ENCODE data around the gene ERBB2. TPM values are rescaled to one million over a fixed set of nuclear protein-coding genes. Genes with fewer than 3 reads are reported as not detected.

Gene ERBB2
- total and polyA plus RNA-seq, 2 experiments from 2014 or later: 46.2 to 196 TPM

- H3K4me3 ChIP-seq: no peak overlapping the region
- no peak overlapping the region for H3K4me2 ChIP-seq
- no peak for ATAC-seq
- TF ChIP-seq, protein P1, sequence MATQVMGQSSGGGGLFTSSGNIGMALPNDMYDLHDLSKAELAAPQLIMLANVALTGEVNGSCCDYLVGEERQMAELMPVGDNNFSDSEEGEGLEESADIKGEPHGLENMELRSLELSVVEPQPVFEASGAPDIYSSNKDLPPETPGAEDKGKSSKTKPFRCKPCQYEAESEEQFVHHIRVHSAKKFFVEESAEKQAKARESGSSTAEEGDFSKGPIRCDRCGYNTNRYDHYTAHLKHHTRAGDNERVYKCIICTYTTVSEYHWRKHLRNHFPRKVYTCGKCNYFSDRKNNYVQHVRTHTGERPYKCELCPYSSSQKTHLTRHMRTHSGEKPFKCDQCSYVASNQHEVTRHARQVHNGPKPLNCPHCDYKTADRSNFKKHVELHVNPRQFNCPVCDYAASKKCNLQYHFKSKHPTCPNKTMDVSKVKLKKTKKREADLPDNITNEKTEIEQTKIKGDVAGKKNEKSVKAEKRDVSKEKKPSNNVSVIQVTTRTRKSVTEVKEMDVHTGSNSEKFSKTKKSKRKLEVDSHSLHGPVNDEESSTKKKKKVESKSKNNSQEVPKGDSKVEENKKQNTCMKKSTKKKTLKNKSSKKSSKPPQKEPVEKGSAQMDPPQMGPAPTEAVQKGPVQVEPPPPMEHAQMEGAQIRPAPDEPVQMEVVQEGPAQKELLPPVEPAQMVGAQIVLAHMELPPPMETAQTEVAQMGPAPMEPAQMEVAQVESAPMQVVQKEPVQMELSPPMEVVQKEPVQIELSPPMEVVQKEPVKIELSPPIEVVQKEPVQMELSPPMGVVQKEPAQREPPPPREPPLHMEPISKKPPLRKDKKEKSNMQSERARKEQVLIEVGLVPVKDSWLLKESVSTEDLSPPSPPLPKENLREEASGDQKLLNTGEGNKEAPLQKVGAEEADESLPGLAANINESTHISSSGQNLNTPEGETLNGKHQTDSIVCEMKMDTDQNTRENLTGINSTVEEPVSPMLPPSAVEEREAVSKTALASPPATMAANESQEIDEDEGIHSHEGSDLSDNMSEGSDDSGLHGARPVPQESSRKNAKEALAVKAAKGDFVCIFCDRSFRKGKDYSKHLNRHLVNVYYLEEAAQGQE (IDR thresholded peaks at IDR 0.05; ENCODE audit: unreplicated experiment): no peak
- TF ChIP-seq ZNF114 (CRISPR knock-in tag; IDR thresholded peaks at IDR 0.05) (no peak), STAT1 (IDR thresholded peaks at IDR 0.05; ENCODE audit: unreplicated experiment) (no peak), JUNB (IDR thresholded peaks at IDR 0.05; ENCODE audit: unreplicated experiment) (no peak), POLR2AphosphoS5 (IDR thresholded peaks at IDR 0.05; ENCODE audit: low read depth) (no peak), CTCF (conservative IDR thresholded peaks at IDR 0.05; ENCODE audit: low read depth in 2 of 2) (no peak), NANOG (IDR thresholded peaks at IDR 0.05; ENCODE audit: borderline replicate concordance) (no peak), ZNF331 (CRISPR knock-in tag; IDR thresholded peaks at IDR 0.05; ENCODE audit: low read depth) (no peak), EZH2 (IDR thresholded peaks at IDR 0.05; ENCODE audit: low read depth, unreplicated experiment) (no peak), EZH2phosphoT487 (IDR thresholded peaks at IDR 0.05; ENCODE audit: unreplicated experiment) (no peak)
- TF ChIP-seq, protein P2, sequence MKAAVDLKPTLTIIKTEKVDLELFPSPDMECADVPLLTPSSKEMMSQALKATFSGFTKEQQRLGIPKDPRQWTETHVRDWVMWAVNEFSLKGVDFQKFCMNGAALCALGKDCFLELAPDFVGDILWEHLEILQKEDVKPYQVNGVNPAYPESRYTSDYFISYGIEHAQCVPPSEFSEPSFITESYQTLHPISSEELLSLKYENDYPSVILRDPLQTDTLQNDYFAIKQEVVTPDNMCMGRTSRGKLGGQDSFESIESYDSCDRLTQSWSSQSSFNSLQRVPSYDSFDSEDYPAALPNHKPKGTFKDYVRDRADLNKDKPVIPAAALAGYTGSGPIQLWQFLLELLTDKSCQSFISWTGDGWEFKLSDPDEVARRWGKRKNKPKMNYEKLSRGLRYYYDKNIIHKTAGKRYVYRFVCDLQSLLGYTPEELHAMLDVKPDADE (IDR thresholded peaks at IDR 0.05): no peak
- TF ChIP-seq, protein P3, sequence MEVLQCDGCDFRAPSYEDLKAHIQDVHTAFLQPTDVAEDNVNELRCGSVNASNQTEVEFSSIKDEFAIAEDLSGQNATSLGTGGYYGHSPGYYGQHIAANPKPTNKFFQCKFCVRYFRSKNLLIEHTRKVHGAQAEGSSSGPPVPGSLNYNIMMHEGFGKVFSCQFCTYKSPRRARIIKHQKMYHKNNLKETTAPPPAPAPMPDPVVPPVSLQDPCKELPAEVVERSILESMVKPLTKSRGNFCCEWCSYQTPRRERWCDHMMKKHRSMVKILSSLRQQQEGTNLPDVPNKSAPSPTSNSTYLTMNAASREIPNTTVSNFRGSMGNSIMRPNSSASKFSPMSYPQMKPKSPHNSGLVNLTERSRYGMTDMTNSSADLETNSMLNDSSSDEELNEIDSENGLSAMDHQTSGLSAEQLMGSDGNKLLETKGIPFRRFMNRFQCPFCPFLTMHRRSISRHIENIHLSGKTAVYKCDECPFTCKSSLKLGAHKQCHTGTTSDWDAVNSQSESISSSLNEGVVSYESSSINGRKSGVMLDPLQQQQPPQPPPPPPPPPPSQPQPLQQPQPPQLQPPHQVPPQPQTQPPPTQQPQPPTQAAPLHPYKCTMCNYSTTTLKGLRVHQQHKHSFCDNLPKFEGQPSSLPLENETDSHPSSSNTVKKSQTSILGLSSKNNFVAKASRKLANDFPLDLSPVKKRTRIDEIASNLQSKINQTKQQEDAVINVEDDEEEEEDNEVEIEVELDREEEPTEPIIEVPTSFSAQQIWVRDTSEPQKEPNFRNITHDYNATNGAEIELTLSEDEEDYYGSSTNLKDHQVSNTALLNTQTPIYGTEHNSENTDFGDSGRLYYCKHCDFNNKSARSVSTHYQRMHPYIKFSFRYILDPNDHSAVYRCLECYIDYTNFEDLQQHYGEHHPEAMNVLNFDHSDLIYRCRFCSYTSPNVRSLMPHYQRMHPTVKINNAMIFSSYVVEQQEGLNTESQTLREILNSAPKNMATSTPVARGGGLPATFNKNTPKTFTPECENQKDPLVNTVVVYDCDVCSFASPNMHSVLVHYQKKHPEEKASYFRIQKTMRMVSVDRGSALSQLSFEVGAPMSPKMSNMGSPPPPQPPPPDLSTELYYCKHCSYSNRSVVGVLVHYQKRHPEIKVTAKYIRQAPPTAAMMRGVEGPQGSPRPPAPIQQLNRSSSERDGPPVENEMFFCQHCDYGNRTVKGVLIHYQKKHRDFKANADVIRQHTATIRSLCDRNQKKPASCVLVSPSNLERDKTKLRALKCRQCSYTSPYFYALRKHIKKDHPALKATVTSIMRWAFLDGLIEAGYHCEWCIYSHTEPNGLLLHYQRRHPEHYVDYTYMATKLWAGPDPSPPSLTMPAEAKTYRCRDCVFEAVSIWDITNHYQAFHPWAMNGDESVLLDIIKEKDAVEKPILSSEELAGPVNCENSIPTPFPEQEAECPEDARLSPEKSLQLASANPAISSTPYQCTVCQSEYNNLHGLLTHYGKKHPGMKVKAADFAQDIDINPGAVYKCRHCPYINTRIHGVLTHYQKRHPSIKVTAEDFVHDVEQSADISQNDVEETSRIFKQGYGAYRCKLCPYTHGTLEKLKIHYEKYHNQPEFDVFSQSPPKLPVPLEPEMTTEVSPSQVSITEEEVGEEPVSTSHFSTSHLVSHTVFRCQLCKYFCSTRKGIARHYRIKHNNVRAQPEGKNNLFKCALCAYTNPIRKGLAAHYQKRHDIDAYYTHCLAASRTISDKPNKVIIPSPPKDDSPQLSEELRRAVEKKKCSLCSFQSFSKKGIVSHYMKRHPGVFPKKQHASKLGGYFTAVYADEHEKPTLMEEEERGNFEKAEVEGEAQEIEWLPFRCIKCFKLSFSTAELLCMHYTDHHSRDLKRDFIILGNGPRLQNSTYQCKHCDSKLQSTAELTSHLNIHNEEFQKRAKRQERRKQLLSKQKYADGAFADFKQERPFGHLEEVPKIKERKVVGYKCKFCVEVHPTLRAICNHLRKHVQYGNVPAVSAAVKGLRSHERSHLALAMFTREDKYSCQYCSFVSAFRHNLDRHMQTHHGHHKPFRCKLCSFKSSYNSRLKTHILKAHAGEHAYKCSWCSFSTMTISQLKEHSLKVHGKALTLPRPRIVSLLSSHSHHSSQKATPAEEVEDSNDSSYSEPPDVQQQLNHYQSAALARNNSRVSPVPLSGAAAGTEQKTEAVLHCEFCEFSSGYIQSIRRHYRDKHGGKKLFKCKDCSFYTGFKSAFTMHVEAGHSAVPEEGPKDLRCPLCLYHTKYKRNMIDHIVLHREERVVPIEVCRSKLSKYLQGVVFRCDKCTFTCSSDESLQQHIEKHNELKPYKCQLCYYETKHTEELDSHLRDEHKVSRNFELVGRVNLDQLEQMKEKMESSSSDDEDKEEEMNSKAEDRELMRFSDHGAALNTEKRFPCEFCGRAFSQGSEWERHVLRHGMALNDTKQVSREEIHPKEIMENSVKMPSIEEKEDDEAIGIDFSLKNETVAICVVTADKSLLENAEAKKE (CRISPR knock-in tag; IDR thresholded peaks at IDR 0.05): no peak
- peaks cover 27% of the 10 kb centered on the region for H3K36me3 ChIP-seq (ENCODE audit: insufficient read depth)
- no peak overlapping the region for H3K27ac ChIP-seq (ENCODE audit: low read depth)
- Mint-ChIP-seq H3K4me1 (no peaks in the 10 kb centered on the region), H3K9me3 (no peaks in the 10 kb centered on the region), H3K27me3 (ENCODE audit: insufficient read depth, low read depth, poor library complexity) (peaks cover 17% of the 10 kb centered on the region), H3K27ac (no peak overlapping the region), H3K4me3 (no peak overlapping the region), H3K36me3 (ENCODE audit: low read depth) (peaks cover 84% of the 10 kb centered on the region)
- no peak for DNase-seq (ENCODE audit: low spot score)
- peaks cover 19% of the 10 kb centered on the region for H3F3A ChIP-seq (replicated peaks; ENCODE audit: low read depth)
- H3K27me3 ChIP-seq (ENCODE audit: insufficient read depth): no peaks in the 10 kb centered on the region
- H3K9me2 ChIP-seq (ENCODE audit: insufficient read depth): no peaks in the 10 kb centered on the region
- H3K79me2 ChIP-seq (replicated peaks; ENCODE audit: insufficient read depth): no peaks in the 10 kb centered on the region
- peaks cover 12% of the 10 kb centered on the region for H4K20me1 ChIP-seq (replicated peaks; ENCODE audit: insufficient read depth)
- H3K4me1 ChIP-seq (ENCODE audit: insufficient read depth): no peaks in the 10 kb centered on the region
- no peak overlapping the region for H2AFZ ChIP-seq
Measured at GRCh38 chr17:39717660-39718059, 17.8 kb downstream of the ERBB2 start.

Data from GM23338 (cell line).